ENCODE measurements around the gene SEMA4C.

The SEMA4C gene

DNA sequence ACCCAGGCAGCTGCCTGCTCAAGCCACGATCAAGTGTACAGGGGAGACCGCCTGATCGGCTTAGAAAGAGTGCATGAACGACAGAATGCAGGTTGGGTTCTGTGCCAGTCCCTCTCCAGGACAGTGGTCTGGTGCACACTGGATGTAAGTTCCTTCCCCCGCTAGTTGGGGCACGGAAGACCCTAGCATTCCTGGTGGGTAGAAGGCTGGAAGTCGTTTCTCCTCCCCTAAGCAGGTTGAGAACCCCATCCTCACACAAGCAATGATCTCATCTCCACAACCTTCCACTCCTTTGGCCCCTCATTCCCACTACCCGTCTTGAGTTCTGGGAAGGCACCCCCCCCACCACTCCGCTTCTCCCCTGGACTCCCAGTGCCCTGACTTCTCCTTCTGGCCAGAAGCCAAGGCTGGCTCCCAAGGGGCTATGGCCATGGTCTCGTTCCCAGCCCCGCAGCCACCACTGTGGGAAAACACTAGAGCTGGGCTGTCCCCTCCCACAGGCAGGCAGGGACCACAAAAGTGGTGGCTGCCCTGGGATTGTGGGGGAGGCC lies 10.7 kb downstream of the SEMA4C start:
- H3K9ac ChIP-seq (ENCODE audit: low read length) = peak overlapping the region; percentile 52
- no peak overlapping the region for H3K27ac ChIP-seq (ENCODE audit: low read length)
- peaks cover 14% of the 10 kb centered on the region for H3K4me1 ChIP-seq (ENCODE audit: control insufficient read depth, low read depth, low read length)

DNA sequence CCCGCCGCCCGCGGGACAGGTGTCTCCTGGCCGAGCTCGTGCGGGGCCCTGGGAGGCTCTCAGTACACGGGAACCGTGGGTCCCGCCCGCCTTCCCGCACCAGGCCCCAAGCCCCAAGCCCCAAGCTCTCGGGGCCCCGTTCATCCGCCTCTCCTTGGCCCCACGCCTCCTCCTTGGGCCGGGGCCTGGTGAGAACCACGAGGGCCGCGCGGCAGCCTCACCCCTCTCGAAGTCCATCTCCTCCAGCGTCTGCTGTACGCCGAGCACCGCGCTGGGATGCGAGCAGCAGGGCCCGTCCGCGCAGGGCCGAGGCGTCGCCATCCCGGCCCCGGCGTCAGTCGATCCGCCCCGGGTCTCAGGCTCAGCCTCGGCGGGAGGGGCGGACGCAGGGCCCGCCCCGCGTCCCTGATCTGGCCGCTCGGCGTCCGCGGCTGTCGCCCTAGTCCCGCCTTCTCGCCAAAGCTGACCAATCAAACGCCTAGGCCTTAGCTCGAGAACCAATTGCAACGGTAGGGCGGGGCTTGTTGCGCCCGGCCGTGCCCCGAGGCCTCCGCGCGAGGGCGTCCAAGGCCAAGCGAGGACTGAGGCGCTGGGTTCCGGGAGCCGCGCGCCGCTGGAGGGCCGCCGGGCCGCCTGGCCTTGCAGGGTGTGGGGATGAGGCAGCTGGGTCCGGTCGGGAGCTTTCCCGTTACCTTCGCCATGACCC lies 12.1 kb downstream of the SEMA4C start, which contains the start of gene ANKRD39:
Gene ANKRD39, minus strand, starts transcription at position 350 of the 706 bp plus-strand sequence. Its CDS starts 29 bp downstream, at position 321.
- peaks cover 14% of the 10 kb centered on the region for H3K4me1 ChIP-seq (ENCODE audit: control insufficient read depth, low read depth, low read length)
- no peaks in the 10 kb centered on the region for H3K9me3 ChIP-seq (ENCODE audit: control insufficient read depth, low read depth, low read length)
- no peaks in the 10 kb centered on the region for H3K27me3 ChIP-seq (ENCODE audit: control insufficient read depth, insufficient read depth, low read length)
- no peak within 1 kb of the TSS for H3K27ac ChIP-seq (ENCODE audit: low read length)
- H3K4me3 ChIP-seq (ENCODE audit: low read length) = peak within 1 kb of the TSS; percentile 80
- peak within 1 kb of the TSS; percentile 71 for H3K9ac ChIP-seq (ENCODE audit: low read length)
- H3K36me3 ChIP-seq (ENCODE audit: control insufficient read depth, low read depth, low read length) = peaks cover 28% of the 10 kb centered on the region

More for the DNA sequence above, 10.7 kb downstream of the SEMA4C start:
- Histone ChIP-seq H3K9me3 (ENCODE audit: control insufficient read depth, low read depth, low read length) (no peaks in the 10 kb centered on the region), H3K36me3 (ENCODE audit: control insufficient read depth, low read depth, low read length) (peaks cover 34% of the 10 kb centered on the region), H3K4me3 (ENCODE audit: low read length) (peak overlapping the region; percentile 56), H3K27me3 (ENCODE audit: control insufficient read depth, insufficient read depth, low read length) (no peaks in the 10 kb centered on the region)

DNA sequence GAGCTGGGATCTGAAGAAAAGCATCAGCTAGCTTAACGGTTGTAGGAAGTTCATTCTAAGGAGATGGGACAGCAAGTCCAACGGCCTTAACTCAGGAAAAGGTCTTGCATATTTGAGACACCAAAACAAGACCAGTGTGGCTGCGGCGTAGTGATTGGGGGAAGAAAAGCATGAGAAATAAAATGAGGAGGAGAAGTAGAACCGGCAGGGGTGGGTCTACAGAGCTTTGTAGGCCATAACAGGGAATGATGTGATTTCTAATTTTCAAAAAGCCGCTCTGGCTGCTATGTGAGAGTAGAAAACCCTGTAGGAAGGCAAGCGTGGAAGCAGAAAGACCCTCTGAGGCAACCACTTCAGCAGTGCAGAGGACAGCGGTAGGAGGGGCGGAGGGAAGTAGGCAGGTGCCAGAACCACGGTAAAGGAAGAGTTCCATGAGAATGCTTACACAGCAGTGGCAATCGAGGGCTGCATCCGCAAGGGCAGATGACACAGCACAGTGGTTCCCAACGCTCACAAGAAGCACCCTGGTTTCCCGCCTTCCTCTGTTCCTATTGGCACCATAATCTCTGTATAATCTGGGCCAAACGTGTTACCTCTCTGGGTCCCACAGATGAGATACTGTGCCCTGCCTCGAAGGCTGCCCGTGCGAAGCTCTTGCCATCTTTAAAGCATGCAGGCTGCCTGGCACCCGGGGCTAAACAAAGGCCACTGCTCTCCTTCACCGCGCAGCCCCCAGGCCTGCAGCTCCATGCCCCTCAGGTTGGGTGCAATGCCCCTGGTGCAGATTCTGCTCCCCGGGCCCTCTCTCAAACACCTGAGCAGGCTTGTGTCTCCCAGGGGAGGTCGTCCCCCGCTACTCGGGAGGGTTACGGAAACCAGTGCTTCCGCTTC lies 12.9 kb downstream of the SEMA4C start:
- H3K27ac ChIP-seq (ENCODE audit: low read length) = no peak overlapping the region
- H3K36me3 ChIP-seq (ENCODE audit: control insufficient read depth, low read depth, low read length) = peaks cover 28% of the 10 kb centered on the region
- H3K4me3 ChIP-seq (ENCODE audit: low read length) = peak overlapping the region; percentile 80

DNA sequence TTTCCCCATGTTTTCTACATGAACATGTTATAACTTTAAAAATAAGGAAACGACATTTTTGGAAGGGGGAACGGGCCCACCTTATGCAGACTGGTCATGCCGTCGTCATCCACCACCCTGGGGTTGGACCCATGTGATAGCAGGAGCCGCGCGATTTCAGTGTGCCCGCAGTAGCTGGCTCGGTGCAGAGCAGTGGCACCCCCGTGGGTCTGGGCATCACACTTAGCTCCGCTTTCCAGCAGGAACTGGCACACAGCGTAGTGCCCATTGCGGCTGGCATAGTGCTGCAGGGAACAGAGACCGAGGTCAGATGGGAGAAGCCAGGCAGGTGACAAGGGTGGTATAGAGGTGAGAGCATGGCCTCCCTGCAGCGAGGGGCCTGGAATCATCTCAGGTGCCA lies 16.6 kb downstream of the SEMA4C start:
- Histone ChIP-seq H3K9ac (ENCODE audit: low read length) (no peak overlapping the region), H3K36me3 (ENCODE audit: control insufficient read depth, low read depth, low read length) (peaks cover 21% of the 10 kb centered on the region)

More for the DNA sequence above, 12.9 kb downstream of the SEMA4C start:
- H3K9ac ChIP-seq (ENCODE audit: low read length) = peak overlapping the region; percentile 71
- no peaks in the 10 kb centered on the region for H3K27me3 ChIP-seq (ENCODE audit: control insufficient read depth, insufficient read depth, low read length)
- H3K9me3 ChIP-seq (ENCODE audit: control insufficient read depth, low read depth, low read length) = no peaks in the 10 kb centered on the region
- peaks cover 14% of the 10 kb centered on the region for H3K4me1 ChIP-seq (ENCODE audit: control insufficient read depth, low read depth, low read length)

DNA sequence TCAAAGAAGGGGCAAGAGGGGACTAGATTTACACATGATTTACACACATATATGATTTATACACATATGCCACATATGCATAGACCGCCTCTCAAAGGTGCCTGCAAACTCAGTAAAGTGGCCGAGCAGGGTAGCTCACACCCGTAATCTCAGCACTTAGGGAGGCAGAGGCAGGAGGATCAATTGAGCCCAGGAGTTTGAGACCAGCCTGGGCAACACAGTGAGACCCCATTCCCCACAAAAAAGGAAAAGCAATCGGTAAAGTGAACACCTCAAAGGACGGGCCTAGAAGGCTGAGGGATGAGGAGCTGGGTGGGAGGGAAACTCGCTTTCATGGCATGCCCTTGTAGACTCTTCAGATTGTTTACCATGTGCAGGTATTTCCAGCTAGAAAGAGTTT lies 17.2 kb downstream of the SEMA4C start:
- no peaks in the 10 kb centered on the region for H3K9me3 ChIP-seq (ENCODE audit: control insufficient read depth, low read depth, low read length)
- no peaks in the 10 kb centered on the region for H3K27me3 ChIP-seq (ENCODE audit: control insufficient read depth, insufficient read depth, low read length)
- no peak overlapping the region for H3K27ac ChIP-seq (ENCODE audit: low read length)
- H3K36me3 ChIP-seq (ENCODE audit: control insufficient read depth, low read depth, low read length) = peaks cover 26% of the 10 kb centered on the region
- no peak overlapping the region for H3K4me3 ChIP-seq (ENCODE audit: low read length)
- H3K9ac ChIP-seq (ENCODE audit: low read length) = no peak overlapping the region
- H3K4me1 ChIP-seq (ENCODE audit: control insufficient read depth, low read depth, low read length) = peaks cover 11% of the 10 kb centered on the region

More for the DNA sequence above, 16.6 kb downstream of the SEMA4C start:
- H3K9me3 ChIP-seq (ENCODE audit: control insufficient read depth, low read depth, low read length) = no peaks in the 10 kb centered on the region
- no peak overlapping the region for H3K4me3 ChIP-seq (ENCODE audit: low read length)
- H3K27me3 ChIP-seq (ENCODE audit: control insufficient read depth, insufficient read depth, low read length) = no peaks in the 10 kb centered on the region
- H3K4me1 ChIP-seq (ENCODE audit: control insufficient read depth, low read depth, low read length) = peaks cover 11% of the 10 kb centered on the region
- no peak overlapping the region for H3K27ac ChIP-seq (ENCODE audit: low read length)

DNA sequence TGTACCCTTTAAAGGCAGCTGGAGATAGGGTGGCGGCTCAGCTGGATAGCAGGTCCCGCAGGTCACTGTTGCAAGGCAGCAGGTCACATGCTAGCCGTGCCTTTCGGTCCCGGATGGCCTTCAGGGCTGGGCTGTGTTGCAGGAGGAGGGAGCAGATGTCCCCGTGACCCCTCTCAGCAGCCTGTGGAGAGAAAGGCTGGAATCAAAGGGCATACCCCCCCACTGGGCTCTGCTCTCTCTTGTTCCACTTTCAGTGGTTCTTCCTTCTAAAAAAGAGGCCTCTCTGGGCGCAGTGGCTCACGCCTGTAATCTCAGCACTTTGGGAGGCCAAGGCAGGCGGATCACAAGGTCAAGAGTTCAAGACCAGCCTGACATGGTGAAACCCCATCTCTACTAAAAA lies 21.6 kb downstream of the SEMA4C start:
- Histone ChIP-seq H3K4me1 (ENCODE audit: control insufficient read depth, low read depth, low read length) (no peaks in the 10 kb centered on the region), H3K27ac (ENCODE audit: low read length) (no peak overlapping the region), H3K4me3 (ENCODE audit: low read length) (no peak overlapping the region), H3K9me3 (ENCODE audit: control insufficient read depth, low read depth, low read length) (no peaks in the 10 kb centered on the region), H3K36me3 (ENCODE audit: control insufficient read depth, low read depth, low read length) (peaks cover 23% of the 10 kb centered on the region), H3K9ac (ENCODE audit: low read length) (no peak overlapping the region), H3K27me3 (ENCODE audit: control insufficient read depth, insufficient read depth, low read length) (no peaks in the 10 kb centered on the region)

DNA sequence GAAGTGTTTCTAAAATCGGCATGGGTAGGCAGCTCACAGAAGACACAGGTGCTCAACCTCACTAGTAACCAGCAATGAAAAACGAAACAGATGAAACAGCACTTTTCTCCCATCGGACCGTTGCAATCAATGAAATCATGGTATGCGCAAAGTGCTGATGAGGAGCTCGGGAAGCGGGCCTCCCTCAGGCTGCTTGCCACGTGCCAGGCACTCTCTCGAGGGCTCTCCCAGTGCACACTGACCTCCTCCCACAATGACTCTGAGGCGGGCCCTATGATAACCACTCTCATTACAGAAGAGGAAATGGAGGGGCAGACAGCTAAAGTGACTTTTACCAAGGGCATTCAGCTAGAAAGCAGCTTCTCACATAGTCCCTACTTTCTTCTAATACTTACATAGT lies 22.3 kb downstream of the SEMA4C start:
- no peaks in the 10 kb centered on the region for H3K27me3 ChIP-seq (ENCODE audit: control insufficient read depth, insufficient read depth, low read length)
- no peaks in the 10 kb centered on the region for H3K9me3 ChIP-seq (ENCODE audit: control insufficient read depth, low read depth, low read length)
- H3K27ac ChIP-seq (ENCODE audit: low read length) = no peak overlapping the region
- peaks cover 16% of the 10 kb centered on the region for H3K36me3 ChIP-seq (ENCODE audit: control insufficient read depth, low read depth, low read length)
- no peak overlapping the region for H3K4me3 ChIP-seq (ENCODE audit: low read length)
- no peaks in the 10 kb centered on the region for H3K4me1 ChIP-seq (ENCODE audit: control insufficient read depth, low read depth, low read length)
- H3K9ac ChIP-seq (ENCODE audit: low read length) = no peak overlapping the region

DNA sequence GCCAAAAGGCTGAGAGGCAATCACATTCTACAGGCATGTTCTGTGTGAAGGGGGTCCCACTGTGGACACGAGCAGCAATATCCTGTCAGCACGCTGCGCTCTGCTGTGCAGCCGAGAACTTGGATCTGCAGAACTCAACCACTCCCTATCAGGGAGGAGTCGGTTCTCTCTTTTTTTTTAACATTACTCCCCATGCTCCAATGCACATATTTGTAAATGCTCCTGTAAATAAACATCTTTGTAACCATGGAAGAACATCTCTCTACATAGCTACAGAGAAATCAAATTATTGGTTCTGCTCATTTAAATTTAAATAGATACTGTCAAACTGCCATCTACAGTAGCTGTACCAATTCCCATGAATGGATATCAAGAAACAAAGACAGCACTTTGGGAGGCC lies 23.1 kb downstream of the SEMA4C start:
- Histone ChIP-seq H3K27ac (ENCODE audit: low read length) (no peak overlapping the region), H3K4me3 (ENCODE audit: low read length) (no peak overlapping the region), H3K36me3 (ENCODE audit: control insufficient read depth, low read depth, low read length) (peaks cover 14% of the 10 kb centered on the region), H3K9me3 (ENCODE audit: control insufficient read depth, low read depth, low read length) (no peaks in the 10 kb centered on the region), H3K4me1 (ENCODE audit: control insufficient read depth, low read depth, low read length) (no peaks in the 10 kb centered on the region), H3K9ac (ENCODE audit: low read length) (no peak overlapping the region), H3K27me3 (ENCODE audit: control insufficient read depth, insufficient read depth, low read length) (no peaks in the 10 kb centered on the region)

DNA sequence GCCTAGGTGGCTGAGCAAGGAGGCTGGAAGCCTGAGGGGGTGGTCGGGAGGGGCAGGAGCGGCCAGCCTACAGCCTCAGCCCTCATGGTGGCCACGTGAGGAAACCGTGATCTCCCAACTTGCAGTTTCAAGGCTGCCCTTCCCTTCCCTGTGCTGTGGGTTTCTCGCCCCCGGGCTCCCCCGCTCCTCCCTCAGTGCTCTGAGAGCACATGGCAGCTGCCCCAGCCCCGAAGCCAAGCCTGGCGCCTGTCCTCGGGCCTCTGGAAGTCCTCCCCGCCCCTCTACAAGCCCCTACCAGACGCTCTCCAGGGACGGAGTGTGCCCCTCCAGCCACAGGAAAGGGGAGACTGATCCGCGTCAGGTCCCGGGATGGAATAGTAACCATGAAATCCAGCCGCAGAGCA lies 25.5 kb downstream of the SEMA4C start:
- no peaks in the 10 kb centered on the region for H3K9me3 ChIP-seq (ENCODE audit: control insufficient read depth, low read depth, low read length)
- H3K36me3 ChIP-seq (ENCODE audit: control insufficient read depth, low read depth, low read length) = peaks cover 5% of the 10 kb centered on the region

DNA sequence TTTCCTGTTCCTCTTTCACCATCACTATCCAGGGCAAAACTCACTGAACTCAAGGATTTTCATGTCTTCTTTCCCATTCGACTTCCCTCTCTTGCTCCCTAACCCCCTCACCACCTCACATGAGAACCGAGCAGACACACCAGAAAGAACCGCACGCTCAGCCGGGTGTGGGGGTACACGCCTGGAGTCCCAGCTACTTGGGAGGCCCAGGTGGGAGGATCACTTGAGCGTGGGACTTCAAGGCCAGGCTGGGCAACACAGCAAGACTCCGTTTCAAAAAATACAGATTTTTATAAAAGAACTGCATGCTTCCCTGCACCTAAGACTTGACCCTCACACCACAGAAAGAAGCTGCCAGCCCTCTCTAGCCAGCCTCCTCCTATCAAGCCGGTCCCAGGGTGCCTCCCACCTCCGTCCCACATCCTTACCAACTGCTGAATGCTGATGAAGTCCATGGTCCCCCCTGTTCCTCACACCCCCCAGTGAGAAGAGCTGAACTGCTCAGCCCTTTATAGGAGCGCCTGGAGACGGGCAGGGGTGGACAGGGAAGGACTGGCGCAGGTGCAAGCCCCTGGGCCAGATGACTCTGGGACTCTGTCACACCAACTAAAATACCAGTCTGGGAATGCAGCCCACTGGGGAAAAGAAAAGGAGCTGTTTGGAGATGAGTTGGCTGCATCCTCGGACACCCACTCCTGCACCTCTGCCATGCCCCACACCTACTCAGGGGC lies 26.2 kb downstream of the SEMA4C start, which contains the start of gene ANKRD23:
Gene ANKRD23, minus strand, starts transcription at position 484 of the 731 bp plus-strand sequence. Its CDS starts 29 bp downstream, at position 455.
- no peaks in the 10 kb centered on the region for H3K4me1 ChIP-seq (ENCODE audit: control insufficient read depth, low read depth, low read length)
- no peak within 1 kb of the TSS for H3K4me3 ChIP-seq (ENCODE audit: low read length)
- H3K9ac ChIP-seq (ENCODE audit: low read length) = no peak within 1 kb of the TSS
- H3K27me3 ChIP-seq (ENCODE audit: control insufficient read depth, insufficient read depth, low read length) = no peaks in the 10 kb centered on the region
- peaks cover 5% of the 10 kb centered on the region for H3K36me3 ChIP-seq (ENCODE audit: control insufficient read depth, low read depth, low read length)
- no peaks in the 10 kb centered on the region for H3K9me3 ChIP-seq (ENCODE audit: control insufficient read depth, low read depth, low read length)
- H3K27ac ChIP-seq (ENCODE audit: low read length) = no peak within 1 kb of the TSS

More for the DNA sequence above, 25.5 kb downstream of the SEMA4C start:
- Histone ChIP-seq H3K4me3 (ENCODE audit: low read length) (no peak overlapping the region), H3K27ac (ENCODE audit: low read length) (no peak overlapping the region), H3K4me1 (ENCODE audit: control insufficient read depth, low read depth, low read length) (no peaks in the 10 kb centered on the region), H3K9ac (ENCODE audit: low read length) (no peak overlapping the region), H3K27me3 (ENCODE audit: control insufficient read depth, insufficient read depth, low read length) (no peaks in the 10 kb centered on the region)

DNA sequence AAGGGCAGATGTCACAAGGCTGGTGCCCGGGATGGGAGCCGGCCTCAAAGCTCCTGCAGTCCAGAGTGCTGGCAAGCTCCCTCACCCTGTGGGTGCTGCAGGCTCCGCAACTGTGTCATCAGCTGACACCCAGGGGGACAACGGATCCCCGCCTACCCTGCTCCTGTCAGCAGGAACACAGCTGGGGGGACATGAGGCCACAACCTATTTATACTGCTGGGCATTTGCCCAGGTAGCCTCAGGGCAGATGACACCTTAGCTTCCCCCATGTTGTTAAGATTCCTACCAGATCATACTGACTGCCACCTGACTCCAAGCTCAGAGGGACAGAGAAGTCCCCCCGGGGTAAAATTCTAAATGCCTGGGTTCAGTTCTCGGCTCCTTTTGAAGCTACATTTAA lies 27.3 kb downstream of the SEMA4C start:
- Histone ChIP-seq H3K4me3 (ENCODE audit: low read length) (no peak overlapping the region), H3K4me1 (ENCODE audit: control insufficient read depth, low read depth, low read length) (no peaks in the 10 kb centered on the region), H3K9ac (ENCODE audit: low read length) (no peak overlapping the region), H3K9me3 (ENCODE audit: control insufficient read depth, low read depth, low read length) (no peaks in the 10 kb centered on the region), H3K27ac (ENCODE audit: low read length) (no peak overlapping the region), H3K36me3 (ENCODE audit: control insufficient read depth, low read depth, low read length) (no peaks in the 10 kb centered on the region), H3K27me3 (ENCODE audit: control insufficient read depth, insufficient read depth, low read length) (no peaks in the 10 kb centered on the region)
